ENCODE data around the gene TBC1D3K.
"Not testable (repeated sequence)": the region's sequence is repeated elsewhere in the genome, so short reads cannot be mapped to it uniquely, and the experiment has no call there.

Gene TBC1D3K

DNA sequence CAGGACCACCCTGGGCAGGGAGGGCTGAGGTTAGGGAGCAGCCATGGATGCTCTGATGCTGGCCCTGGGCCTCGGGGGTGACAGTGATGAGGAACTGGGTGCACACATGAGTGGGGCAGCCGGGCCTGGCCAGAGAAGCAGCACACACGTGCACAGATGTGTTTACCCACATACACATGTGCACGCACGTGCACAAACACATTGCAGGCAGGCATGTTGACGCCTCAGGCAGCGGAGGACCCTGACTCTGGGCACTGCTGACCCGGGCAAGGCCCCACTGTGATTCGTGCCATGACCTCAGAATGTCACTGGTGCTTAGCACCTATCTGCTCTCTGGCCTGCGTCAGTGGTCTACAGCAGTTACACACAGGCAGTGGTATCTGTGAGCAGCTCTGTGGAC, at the start of gene TBC1D3K:
Gene TBC1D3K (plus strand): TSS at position 301 of the 400 bp plus-strand sequence. CDS start 1,585 bp downstream, outside the sequence.
- not testable (repeated sequence) for H3K9me3 ChIP-seq (ENCODE audit: low read length); H3F3A ChIP-seq (ENCODE audit: insufficient read depth, low read length); H3K9me2 ChIP-seq (ENCODE audit: low read depth, low read length); H3K4me1 ChIP-seq (ENCODE audit: insufficient read depth, low read length, severe bottlenecking); H2AFZ ChIP-seq (ENCODE audit: low read length); H3K27me3 ChIP-seq (ENCODE audit: insufficient read depth, low read length); H3K9ac ChIP-seq (ENCODE audit: low read length); H3K4me2 ChIP-seq (ENCODE audit: low read length); H4K20me1 ChIP-seq (ENCODE audit: insufficient read depth, low read length); H3K79me2 ChIP-seq (ENCODE audit: insufficient read depth, low read length); H3K36me3 ChIP-seq (ENCODE audit: insufficient read depth, low read length); H3K4me3 ChIP-seq (ENCODE audit: low read depth, low read length, poor library complexity, severe bottlenecking); H3K27ac ChIP-seq (ENCODE audit: low read depth, low read length, poor library complexity, severe bottlenecking)

DNA sequence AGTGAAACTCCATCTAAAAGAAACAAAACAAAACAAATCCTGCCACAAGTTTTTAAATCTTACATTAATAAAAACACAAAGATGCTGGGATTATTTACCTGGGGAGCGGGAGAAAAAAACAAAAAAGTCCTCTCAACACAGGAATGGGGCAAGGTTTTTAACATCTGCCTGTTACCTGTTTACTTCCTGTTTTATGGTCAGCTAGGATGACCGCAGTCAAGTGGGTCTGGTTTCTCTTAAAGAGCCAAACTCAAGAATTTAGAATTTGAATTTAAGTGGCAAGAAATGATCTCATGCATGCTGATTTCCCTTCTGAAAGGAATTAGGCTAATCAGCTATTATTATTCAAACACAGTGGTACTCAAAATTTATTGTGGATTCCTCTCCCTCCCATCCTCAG, 39.7 kb upstream of the TBC1D3K start:
- Histone ChIP-seq H3K27ac (ENCODE audit: low read depth, low read length, poor library complexity, severe bottlenecking) (no peak overlapping the region), H3K9me2 (ENCODE audit: low read depth, low read length) (no peaks in the 10 kb centered on the region), H3F3A (ENCODE audit: insufficient read depth, low read length) (no peaks in the 10 kb centered on the region), H3K79me2 (ENCODE audit: insufficient read depth, low read length) (no peaks in the 10 kb centered on the region), H3K4me2 (ENCODE audit: low read length) (no peak overlapping the region), H3K9me3 (ENCODE audit: low read length) (no peaks in the 10 kb centered on the region; the same call in 1 of the 2 replicates), H3K9ac (ENCODE audit: low read length) (no peak overlapping the region), H3K36me3 (ENCODE audit: insufficient read depth, low read length) (no peaks in the 10 kb centered on the region), H3K4me3 (ENCODE audit: low read depth, low read length, poor library complexity, severe bottlenecking) (no peak overlapping the region), H3K4me1 (ENCODE audit: insufficient read depth, low read length, severe bottlenecking) (no peaks in the 10 kb centered on the region), H4K20me1 (ENCODE audit: insufficient read depth, low read length) (no peaks in the 10 kb centered on the region), H3K27me3 (ENCODE audit: insufficient read depth, low read length) (no peaks in the 10 kb centered on the region), H2AFZ (ENCODE audit: low read length) (no peak overlapping the region)
- no peak for TF ChIP-seq EZH2 (IDR thresholded peaks at IDR 0.05; ENCODE audit: borderline replicate concordance, low read length)

DNA sequence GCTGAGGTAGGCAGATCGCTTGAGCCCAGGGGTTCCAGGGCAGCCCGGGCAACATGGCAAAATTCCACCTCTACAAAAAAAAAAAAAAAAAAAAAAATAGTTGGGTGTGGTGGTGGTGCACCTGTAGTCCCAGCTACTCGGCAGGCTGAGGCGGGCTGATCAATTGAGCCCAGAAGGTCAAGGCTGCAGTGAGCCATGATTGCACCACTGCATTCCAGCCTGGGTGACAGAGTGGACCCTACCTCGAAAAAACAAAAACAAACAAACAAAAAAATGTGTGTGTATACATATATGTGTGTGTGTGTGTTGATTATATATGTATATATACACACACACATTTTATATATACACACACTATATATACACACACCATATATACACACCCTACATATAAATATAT, 39.1 kb upstream of the TBC1D3K start:
- Histone ChIP-seq H2AFZ (ENCODE audit: low read length) (no peak overlapping the region), H3K4me2 (ENCODE audit: low read length) (no peak overlapping the region), H3K9ac (ENCODE audit: low read length) (no peak overlapping the region), H3K9me3 (ENCODE audit: low read length) (no peaks in the 10 kb centered on the region; the same call in 1 of the 2 replicates), H3K36me3 (ENCODE audit: insufficient read depth, low read length) (no peaks in the 10 kb centered on the region), H4K20me1 (ENCODE audit: insufficient read depth, low read length) (no peaks in the 10 kb centered on the region), H3K79me2 (ENCODE audit: insufficient read depth, low read length) (no peaks in the 10 kb centered on the region), H3K4me3 (ENCODE audit: low read depth, low read length, poor library complexity, severe bottlenecking) (no peak overlapping the region), H3K9me2 (ENCODE audit: low read depth, low read length) (no peaks in the 10 kb centered on the region), H3K27me3 (ENCODE audit: insufficient read depth, low read length) (no peaks in the 10 kb centered on the region), H3K4me1 (ENCODE audit: insufficient read depth, low read length, severe bottlenecking) (no peaks in the 10 kb centered on the region), H3F3A (ENCODE audit: insufficient read depth, low read length) (no peaks in the 10 kb centered on the region), H3K27ac (ENCODE audit: low read depth, low read length, poor library complexity, severe bottlenecking) (no peak overlapping the region)
- TF ChIP-seq, protein P1, sequence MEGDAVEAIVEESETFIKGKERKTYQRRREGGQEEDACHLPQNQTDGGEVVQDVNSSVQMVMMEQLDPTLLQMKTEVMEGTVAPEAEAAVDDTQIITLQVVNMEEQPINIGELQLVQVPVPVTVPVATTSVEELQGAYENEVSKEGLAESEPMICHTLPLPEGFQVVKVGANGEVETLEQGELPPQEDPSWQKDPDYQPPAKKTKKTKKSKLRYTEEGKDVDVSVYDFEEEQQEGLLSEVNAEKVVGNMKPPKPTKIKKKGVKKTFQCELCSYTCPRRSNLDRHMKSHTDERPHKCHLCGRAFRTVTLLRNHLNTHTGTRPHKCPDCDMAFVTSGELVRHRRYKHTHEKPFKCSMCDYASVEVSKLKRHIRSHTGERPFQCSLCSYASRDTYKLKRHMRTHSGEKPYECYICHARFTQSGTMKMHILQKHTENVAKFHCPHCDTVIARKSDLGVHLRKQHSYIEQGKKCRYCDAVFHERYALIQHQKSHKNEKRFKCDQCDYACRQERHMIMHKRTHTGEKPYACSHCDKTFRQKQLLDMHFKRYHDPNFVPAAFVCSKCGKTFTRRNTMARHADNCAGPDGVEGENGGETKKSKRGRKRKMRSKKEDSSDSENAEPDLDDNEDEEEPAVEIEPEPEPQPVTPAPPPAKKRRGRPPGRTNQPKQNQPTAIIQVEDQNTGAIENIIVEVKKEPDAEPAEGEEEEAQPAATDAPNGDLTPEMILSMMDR (IDR thresholded peaks at IDR 0.05; ENCODE audit: low read length), result no peak
- TF ChIP-seq EZH2 (IDR thresholded peaks at IDR 0.05; ENCODE audit: borderline replicate concordance, low read length), result no peak

DNA sequence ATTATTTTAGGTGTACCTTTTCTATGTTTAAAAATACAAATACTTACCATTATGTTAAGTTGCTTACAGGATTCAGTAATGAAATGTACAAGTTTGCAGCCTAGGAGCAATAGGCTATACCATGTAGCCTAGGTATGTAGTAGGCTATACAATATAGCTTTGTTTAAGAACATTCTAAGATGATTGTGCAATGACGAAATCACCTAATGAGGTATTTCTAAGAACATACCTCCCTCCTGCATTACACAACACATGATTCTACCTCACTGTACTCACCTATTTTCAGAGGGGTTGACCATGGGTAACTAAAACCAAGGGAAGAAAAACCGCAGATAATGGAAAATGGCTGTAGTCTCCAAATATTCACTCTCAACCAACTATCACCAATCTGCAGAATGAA, 35.3 kb upstream of the TBC1D3K start:
- Histone ChIP-seq H3F3A (ENCODE audit: insufficient read depth, low read length) (no peaks in the 10 kb centered on the region), H4K20me1 (ENCODE audit: insufficient read depth, low read length) (no peaks in the 10 kb centered on the region), H3K9me2 (ENCODE audit: low read depth, low read length) (no peaks in the 10 kb centered on the region), H2AFZ (ENCODE audit: low read length) (no peak overlapping the region), H3K36me3 (ENCODE audit: insufficient read depth, low read length) (no peaks in the 10 kb centered on the region), H3K4me3 (ENCODE audit: low read depth, low read length, poor library complexity, severe bottlenecking) (no peak overlapping the region), H3K27ac (ENCODE audit: low read depth, low read length, poor library complexity, severe bottlenecking) (no peak overlapping the region), H3K79me2 (ENCODE audit: insufficient read depth, low read length) (no peaks in the 10 kb centered on the region), H3K27me3 (ENCODE audit: insufficient read depth, low read length) (no peaks in the 10 kb centered on the region), H3K9ac (ENCODE audit: low read length) (no peak overlapping the region), H3K9me3 (ENCODE audit: low read length) (no peaks in the 10 kb centered on the region; the same call in 1 of the 2 replicates), H3K4me2 (ENCODE audit: low read length) (no peak overlapping the region), H3K4me1 (ENCODE audit: insufficient read depth, low read length, severe bottlenecking) (no peaks in the 10 kb centered on the region)
- TF ChIP-seq, protein P1 (IDR thresholded peaks at IDR 0.05; ENCODE audit: low read length), result no peak
- TF ChIP-seq EZH2 (IDR thresholded peaks at IDR 0.05; ENCODE audit: borderline replicate concordance, low read length), result no peak

DNA sequence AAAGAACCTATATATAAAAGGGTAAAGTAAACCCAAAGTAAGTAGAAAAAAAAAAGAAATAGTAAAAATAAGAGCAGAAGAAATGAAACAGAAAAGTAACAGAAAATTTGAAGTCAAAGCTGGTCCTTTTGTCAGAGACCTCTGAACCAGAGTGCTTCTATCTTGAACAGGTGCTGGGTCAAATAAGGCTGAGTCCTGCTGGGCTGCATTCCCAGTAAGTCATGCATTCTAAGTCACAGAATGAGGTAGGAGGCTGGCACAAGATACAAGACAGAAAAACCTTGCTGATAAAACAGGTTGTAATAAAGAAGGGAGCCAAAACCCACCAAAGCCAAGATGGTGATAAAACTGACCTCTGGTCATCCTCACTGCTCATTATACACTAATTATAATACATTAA, 27.3 kb upstream of the TBC1D3K start:
- not testable (repeated sequence) for H4K20me1 ChIP-seq (ENCODE audit: insufficient read depth, low read length); H3K9me3 ChIP-seq (ENCODE audit: low read length); H3K4me2 ChIP-seq (ENCODE audit: low read length); H3K36me3 ChIP-seq (ENCODE audit: insufficient read depth, low read length); H3K4me3 ChIP-seq (ENCODE audit: low read depth, low read length, poor library complexity, severe bottlenecking); H3K27me3 ChIP-seq (ENCODE audit: insufficient read depth, low read length); H3F3A ChIP-seq (ENCODE audit: insufficient read depth, low read length); H2AFZ ChIP-seq (ENCODE audit: low read length); H3K9me2 ChIP-seq (ENCODE audit: low read depth, low read length); H3K79me2 ChIP-seq (ENCODE audit: insufficient read depth, low read length); H3K27ac ChIP-seq (ENCODE audit: low read depth, low read length, poor library complexity, severe bottlenecking); H3K4me1 ChIP-seq (ENCODE audit: insufficient read depth, low read length, severe bottlenecking); H3K9ac ChIP-seq (ENCODE audit: low read length)

Data from OCI-LY1 (cell line).